ENCODE measurements around the gene PPP1R13B. TPM values are rescaled to one million over a fixed set of nuclear protein-coding genes. Genes with fewer than 3 reads are reported as not detected.

The PPP1R13B gene
- total RNA-seq, 1 donor from 2014 or later, result 16.2 TPM

DNA sequence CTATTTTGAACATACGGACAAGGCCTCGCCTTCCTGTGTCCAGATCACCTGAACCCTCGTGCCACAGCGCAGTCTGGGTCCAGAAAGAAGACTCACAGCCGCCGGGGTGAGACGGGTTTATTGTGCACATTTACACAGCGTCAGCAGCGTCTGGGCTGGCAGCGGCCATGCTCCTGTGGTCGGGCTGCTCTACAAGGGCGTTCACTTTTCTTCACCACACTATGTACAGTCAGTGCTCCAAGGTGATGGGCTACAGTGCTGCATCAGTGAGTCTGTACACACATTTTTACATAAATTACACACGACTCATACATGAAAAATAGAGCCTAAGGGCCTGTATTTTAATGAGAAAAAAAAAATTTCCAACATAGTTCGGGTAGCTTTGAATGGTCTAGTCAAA lies 113.7 kb downstream of the PPP1R13B start:
- Mint-ChIP-seq H3K36me3 (ENCODE audit: low read depth) (peaks cover 50% of the 10 kb centered on the region), H3K4me1 (no peaks in the 10 kb centered on the region), H3K9me3 (no peaks in the 10 kb centered on the region), H3K4me3 (no peak overlapping the region), H3K27me3 (no peaks in the 10 kb centered on the region), H3K27ac (no peak overlapping the region)
- CTCF ChIA-PET, result no interaction called here
- TF ChIP-seq, protein P1, sequence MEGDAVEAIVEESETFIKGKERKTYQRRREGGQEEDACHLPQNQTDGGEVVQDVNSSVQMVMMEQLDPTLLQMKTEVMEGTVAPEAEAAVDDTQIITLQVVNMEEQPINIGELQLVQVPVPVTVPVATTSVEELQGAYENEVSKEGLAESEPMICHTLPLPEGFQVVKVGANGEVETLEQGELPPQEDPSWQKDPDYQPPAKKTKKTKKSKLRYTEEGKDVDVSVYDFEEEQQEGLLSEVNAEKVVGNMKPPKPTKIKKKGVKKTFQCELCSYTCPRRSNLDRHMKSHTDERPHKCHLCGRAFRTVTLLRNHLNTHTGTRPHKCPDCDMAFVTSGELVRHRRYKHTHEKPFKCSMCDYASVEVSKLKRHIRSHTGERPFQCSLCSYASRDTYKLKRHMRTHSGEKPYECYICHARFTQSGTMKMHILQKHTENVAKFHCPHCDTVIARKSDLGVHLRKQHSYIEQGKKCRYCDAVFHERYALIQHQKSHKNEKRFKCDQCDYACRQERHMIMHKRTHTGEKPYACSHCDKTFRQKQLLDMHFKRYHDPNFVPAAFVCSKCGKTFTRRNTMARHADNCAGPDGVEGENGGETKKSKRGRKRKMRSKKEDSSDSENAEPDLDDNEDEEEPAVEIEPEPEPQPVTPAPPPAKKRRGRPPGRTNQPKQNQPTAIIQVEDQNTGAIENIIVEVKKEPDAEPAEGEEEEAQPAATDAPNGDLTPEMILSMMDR (IDR thresholded peaks at IDR 0.05), result no peak
- POLR2A ChIA-PET, result no interaction called here
- intact Hi-C loops (cut with micrococcal nuclease), result no loop called here
- no peak for ATAC-seq (ENCODE audit: low read depth)
- DNase-seq, result no peak

DNA sequence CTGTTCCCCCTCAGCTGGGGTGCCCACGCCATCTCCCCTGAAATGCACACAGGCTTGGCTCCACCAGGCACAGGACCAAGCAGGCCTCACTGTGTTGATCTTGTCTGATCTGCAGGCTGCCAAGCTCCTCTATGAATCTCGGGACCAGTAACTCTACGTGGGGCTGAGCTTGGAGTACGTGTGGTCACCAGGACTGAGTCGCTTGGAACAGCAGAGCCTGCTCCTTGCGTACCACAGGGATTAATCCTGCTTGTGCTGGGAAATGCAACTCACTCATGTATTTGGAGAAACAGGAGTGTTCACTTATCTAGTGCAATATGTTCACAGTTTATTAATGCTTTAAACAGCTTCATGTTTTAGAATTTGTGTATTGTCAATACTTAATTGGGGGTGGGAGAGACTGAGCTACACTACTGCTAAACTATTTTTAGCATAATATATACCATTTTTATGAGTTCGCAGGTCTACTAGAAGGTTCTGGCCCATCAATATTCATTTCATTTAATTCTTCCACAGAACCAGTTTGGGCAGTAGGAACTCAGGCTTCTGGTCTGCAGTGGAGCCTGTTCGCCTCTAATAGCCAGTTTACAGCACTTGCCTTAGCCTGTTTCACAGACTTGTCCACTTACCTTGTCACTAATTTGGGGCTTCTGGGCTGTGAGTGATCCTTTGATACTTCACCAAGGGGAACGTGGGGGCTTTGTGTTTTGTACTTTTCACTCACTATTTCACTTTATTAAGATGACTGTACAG lies 114.3 kb downstream of the PPP1R13B start:
- DNase-seq, result no peak
- H3K4me3 Mint-ChIP-seq, result no peak overlapping the region
- H3K9me3 Mint-ChIP-seq, result no peaks in the 10 kb centered on the region
- peaks cover 48% of the 10 kb centered on the region for H3K36me3 Mint-ChIP-seq (ENCODE audit: low read depth)
- no peak overlapping the region for H3K27ac Mint-ChIP-seq
- CTCF ChIA-PET, result no interaction called here
- intact Hi-C loops (cut with micrococcal nuclease), result no loop called here
- H3K27me3 Mint-ChIP-seq, result no peaks in the 10 kb centered on the region
- TF ChIP-seq, protein P1 (IDR thresholded peaks at IDR 0.05), result no peak
- ATAC-seq (ENCODE audit: low read depth), result no peak
- no peaks in the 10 kb centered on the region for H3K4me1 Mint-ChIP-seq
- POLR2A ChIA-PET, result no interaction called here

DNA sequence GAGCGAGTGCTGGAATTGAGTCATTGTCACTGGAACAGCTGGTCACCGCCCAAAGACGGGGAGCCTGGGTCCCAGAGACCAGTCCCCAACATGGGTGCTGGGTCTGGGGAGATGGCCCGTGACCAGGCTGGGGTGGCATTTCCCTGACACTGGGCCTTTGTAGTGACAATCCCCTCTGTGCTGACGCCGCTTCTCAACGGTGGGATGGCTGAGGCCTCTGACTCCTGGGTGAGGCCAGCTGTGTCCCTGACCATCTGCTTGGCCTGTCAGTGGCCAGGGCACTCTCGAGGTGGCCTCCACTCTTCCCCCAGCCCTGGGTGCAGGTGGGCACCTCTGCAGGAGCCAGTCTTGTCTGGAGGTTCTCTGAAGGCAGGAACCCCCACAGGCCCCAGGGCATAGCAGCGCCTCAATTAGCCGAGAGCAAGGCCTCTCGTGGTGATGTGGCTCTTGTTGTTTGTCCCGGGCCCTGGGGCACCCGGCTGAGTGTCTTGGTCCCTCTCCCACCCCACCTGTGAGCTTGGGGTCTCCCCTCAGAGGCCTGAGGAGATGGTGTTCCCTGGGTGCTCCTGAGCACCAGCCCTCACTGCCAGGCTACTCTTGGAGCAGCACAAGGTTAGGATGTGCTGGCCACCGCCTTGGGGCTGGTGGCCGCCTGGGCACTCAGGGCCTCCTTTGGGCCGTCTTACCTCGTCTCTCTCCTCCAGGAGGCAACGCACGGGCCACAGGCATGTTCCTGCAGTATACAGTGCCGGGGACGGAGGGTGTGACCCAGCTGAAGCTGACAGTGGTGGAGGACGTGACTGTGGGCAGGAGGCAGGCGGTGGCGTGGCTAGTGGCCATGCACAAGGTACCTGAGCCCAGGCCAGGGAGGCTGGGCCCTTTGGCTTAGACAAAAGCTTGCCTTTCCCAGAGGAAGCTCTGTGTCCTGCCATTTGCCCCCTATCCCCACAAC lies 115.2 kb downstream of the PPP1R13B start:
- TF ChIP-seq, protein P1 (IDR thresholded peaks at IDR 0.05), result no peak
- Mint-ChIP-seq H3K27ac (no peak overlapping the region), H3K4me3 (no peak overlapping the region), H3K27me3 (no peaks in the 10 kb centered on the region), H3K36me3 (ENCODE audit: low read depth) (peaks cover 41% of the 10 kb centered on the region), H3K9me3 (no peaks in the 10 kb centered on the region), H3K4me1 (no peaks in the 10 kb centered on the region)
- ATAC-seq (ENCODE audit: low read depth) (no peak), DNase-seq (no peak)
- intact Hi-C loops (cut with micrococcal nuclease), result no loop called here
- ChIA-PET POLR2A (no interaction called here), CTCF (no interaction called here)

DNA sequence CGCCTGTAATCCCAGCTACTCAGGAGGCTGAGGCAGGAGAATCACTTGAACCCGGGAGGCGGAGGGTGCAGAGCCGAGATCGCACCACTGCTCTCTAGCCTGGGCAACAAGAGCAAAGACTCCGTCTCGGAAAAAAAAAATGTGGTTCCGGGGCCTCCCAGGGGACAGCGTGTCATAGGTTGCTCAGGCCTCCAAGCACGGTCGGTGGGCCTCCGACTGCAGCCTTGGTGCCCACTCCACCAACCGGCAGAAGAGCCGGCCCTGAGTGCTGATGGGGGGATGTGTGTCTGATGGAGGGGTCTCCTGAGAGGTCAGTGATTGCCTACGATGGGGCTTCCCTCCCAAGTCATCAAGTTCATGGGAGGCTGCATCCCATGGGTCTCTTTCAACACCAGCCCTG lies 115.9 kb downstream of the PPP1R13B start:
- intact Hi-C loops (cut with micrococcal nuclease), result no loop called here
- ChIA-PET CTCF (no interaction called here), POLR2A (no interaction called here)
- no peaks in the 10 kb centered on the region for H3K27me3 Mint-ChIP-seq
- H3K27ac Mint-ChIP-seq, result no peak overlapping the region
- TF ChIP-seq, protein P1 (IDR thresholded peaks at IDR 0.05), result no peak
- no peak overlapping the region for H3K4me3 Mint-ChIP-seq
- no peaks in the 10 kb centered on the region for H3K9me3 Mint-ChIP-seq
- no peaks in the 10 kb centered on the region for H3K4me1 Mint-ChIP-seq
- DNase-seq (no peak), ATAC-seq (ENCODE audit: low read depth) (no peak)
- H3K36me3 Mint-ChIP-seq (ENCODE audit: low read depth), result peaks cover 38% of the 10 kb centered on the region

DNA sequence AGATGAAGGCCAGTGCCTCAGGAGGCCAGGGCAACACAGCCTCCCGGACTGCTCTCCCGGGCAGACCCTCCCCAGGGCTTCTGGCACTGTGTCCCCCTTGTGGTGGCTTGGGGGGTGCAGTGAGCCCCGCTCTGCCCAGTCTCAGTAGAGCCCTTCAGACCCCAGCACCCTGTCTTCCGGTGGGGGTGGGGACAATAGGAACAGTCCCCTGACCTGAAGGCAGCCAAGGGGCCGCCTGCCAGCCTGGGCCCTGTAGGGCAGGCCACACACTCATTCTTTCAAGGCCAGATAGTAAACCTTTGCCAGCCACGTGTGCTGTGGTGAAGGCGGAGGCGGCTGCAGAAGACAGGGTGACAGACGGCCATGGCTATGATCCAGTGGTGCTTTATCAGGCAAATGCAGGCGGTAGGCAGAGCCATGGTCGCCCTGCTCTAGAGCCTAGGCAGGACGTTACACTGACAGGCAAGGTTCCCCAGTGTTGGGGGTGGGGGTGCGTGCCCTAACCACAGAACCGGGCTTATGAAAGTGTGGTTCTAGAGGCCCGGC lies 116.8 kb downstream of the PPP1R13B start:
- intact Hi-C loops (cut with micrococcal nuclease), result no loop called here
- ChIA-PET CTCF (no interaction called here), POLR2A (no interaction called here)
- Mint-ChIP-seq H3K4me1 (no peaks in the 10 kb centered on the region), H3K36me3 (ENCODE audit: low read depth) (peaks cover 40% of the 10 kb centered on the region), H3K27me3 (no peaks in the 10 kb centered on the region), H3K9me3 (no peaks in the 10 kb centered on the region), H3K4me3 (no peak overlapping the region), H3K27ac (no peak overlapping the region)
- DNase-seq (no peak), ATAC-seq (ENCODE audit: low read depth) (no peak)
- TF ChIP-seq, protein P1 (IDR thresholded peaks at IDR 0.05), result no peak

All from activated B cell treated with CpG ODN at 0.5 μM for 24 hours (primary cell).